Measurements from ENCODE around the gene IGFBP1.

IGFBP1 gene

DNA sequence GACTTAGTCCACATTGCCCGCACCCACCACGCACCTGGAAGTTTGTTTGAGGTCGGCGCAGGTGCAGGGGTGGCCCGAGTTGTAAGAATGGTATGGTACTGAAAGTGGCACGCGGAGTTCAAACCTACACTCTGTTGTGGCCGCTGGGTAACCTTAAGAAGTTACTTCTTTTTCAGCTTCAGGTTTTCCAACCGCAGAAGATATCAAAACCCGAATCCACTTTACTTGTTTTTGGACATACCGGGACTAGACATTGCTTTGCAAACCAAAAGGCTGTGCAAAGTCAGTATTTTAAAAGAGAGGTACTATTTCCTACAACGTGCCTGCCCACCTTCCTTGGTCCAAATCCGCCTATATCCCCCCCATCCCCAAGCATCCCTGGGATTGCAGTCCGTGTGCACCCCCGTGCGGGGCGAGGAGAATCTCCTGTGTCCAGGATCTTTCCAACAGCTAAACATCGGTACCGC, 31.7 kb downstream of the IGFBP1 start:
- in situ Hi-C loops (cut with HindIII; ENCODE audit: low pct_unique_long_range_greater_than_20kb, low sequenced_read_pairs) = no loop called here
- DNase-seq (ENCODE audit: low read depth in 1 of 2, low spot score in 1 of 2) = no peak
- TF ChIP-seq JUND (IDR thresholded peaks at IDR 0.05; ENCODE audit: low read depth) = no peak

DNA sequence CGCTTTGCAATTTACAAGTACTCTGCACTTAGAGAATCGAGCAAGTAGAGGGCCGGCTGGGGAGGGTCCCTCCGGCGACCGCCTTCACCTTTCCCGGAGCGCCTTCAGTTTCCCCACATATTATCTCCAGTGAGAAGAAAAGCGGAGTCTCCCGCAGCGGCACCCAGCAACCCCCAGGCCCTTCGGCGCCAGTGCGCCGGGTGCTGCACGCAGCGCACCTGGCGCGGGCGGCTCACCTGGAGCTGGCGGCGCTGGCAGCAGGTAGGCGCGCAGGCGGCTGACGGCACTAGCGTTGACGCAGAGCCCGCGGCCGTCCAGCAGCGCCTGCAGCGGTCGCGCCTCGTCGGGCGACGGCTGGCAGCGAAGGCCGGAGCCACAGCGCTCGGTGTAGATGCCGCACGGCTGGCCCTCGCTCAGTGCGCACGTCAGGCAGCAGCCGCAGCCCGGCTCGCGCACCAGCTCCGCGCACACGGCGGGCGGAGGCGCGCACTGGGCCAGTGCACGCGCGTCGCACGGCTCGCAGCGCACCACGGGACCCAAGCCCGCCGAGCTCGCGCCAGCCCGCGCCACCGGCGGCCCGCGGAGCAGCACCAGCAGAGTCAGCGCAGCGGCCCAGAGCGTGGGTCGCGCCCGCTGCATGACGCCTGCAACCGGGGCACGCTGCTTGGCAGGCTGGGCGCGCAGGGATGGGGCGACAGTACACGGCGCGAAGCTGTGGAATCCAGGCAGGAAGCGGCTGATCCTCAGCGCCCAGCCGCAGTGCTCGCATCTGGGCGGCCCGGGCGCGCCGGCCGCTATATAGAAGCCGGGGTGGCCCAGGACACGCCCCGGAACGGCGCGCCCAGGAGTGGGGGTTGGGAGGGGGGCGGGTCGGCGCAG, 32.5 kb downstream of the IGFBP1 start, which contains the start of gene IGFBP3:
Gene IGFBP3 (minus strand): TSS at position 771 of the 879 bp plus-strand sequence. CDS start 132 bp downstream, at position 639.
- no peak for TF ChIP-seq JUND (IDR thresholded peaks at IDR 0.05; ENCODE audit: low read depth)
- peak; percentile 73 to 77 for DNase-seq (ENCODE audit: low read depth in 1 of 2, low spot score in 1 of 2)
- in situ Hi-C loops (cut with HindIII; ENCODE audit: low pct_unique_long_range_greater_than_20kb, low sequenced_read_pairs) = no loop called here

DNA sequence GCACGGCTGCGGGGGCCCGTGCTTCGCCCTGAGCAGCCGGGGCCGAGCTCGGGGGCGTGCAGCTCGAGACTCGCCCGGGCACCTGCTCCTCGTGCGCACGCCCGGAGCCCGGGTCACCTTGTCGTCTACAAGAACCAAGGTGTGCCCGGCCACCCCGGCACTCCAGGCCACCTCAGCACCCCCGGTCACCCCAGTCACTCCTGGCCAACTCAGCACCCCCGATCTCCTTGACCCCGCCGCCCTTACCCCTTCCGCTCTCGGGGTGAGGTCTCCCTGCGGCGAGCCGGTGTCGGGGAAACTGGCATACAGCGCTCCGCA, 33.1 kb downstream of the IGFBP1 start:
- in situ Hi-C loops (cut with HindIII; ENCODE audit: low pct_unique_long_range_greater_than_20kb, low sequenced_read_pairs) = no loop called here
- TF ChIP-seq JUND (IDR thresholded peaks at IDR 0.05; ENCODE audit: low read depth) = no peak
- DNase-seq (ENCODE audit: low read depth in 1 of 2, low spot score in 1 of 2) = no peak

DNA sequence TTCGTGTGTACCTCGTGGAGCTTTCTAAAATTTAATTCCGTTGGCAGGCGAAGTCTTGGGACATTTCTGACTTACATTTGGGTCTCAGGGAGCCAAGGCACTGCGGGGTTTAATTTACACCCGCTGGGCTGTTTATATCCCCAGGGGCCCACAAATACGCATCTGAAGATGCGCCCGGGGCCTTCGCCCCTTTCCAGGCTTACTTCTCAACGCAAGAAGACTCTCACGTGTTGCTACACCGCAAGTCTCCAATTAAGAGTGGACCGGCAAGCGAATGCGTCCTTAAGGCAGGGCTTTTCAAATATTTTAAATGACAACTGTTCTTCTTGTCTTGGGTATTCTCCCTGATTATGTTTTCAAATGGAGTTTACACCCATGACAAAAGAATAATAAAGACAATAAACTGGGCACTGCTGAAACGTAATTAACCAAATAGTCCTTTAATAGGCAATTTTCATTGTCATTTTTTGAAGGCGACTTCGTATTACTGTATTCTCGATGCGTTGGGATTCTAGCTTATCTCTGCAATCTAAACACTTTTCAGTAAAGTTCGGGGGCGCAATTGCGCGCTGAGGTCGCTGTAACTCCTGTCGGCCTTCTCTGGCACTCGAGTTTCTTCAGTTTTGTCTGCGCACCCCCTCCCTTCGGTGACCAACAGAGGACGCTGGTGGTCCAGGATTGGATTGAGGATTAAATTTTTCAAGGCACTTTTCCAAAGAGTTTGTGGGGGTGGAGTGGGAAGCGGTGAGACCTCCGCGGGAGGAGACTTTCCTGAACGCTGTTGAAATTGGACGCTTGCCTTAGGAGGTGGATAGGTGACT, 33.6 kb downstream of the IGFBP1 start:
- TF ChIP-seq JUND (IDR thresholded peaks at IDR 0.05; ENCODE audit: low read depth) = no peak
- DNase-seq (ENCODE audit: low read depth in 1 of 2, low spot score in 1 of 2) = peak; percentile 66 to 70
- in situ Hi-C loops (cut with HindIII; ENCODE audit: low pct_unique_long_range_greater_than_20kb, low sequenced_read_pairs) = no loop called here

DNA sequence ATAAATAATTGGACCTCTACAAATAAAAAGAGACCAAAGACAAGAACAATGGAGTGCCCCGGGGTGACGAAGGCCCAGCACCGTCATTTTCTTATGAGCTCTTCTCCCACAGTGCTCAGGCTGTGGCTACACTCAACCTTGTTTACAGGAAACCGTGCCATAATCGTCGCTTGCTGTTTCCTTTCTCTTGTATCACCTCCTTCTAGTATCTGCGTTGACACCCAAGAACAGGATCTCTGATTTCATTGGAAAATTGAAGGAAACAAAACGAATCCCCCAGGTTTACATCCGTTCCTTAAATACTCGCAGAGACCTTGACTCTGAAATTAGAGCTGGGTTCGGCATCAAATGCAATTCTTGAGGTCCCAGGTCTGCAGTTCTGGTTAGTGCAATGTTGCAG, 34.5 kb downstream of the IGFBP1 start:
- DNase-seq (ENCODE audit: low read depth in 1 of 2, low spot score in 1 of 2) = peak in 1 of 2 experiments; percentile 29
- in situ Hi-C loops (cut with HindIII; ENCODE audit: low pct_unique_long_range_greater_than_20kb, low sequenced_read_pairs) = no loop called here
- no peak for TF ChIP-seq JUND (IDR thresholded peaks at IDR 0.05; ENCODE audit: low read depth)

DNA sequence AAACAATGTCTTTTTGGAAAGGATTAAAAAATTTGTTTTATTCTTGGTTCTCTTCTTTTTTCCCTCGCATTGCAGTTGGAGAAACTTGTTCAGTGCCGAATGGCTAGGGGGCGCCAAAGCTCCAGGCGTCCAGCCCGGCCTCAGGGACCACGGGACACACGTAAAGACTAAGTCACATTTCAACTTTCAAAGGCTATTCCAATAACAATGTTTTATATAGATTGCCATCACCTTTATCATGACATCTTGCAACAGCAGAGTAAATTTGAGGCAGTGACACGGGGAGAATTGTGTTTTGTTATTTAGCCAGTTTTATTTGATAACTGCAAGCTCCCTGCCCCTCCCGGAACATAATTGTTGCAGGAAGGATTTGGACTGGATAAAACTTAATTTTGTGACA, 35.0 kb downstream of the IGFBP1 start:
- in situ Hi-C loops (cut with HindIII; ENCODE audit: low pct_unique_long_range_greater_than_20kb, low sequenced_read_pairs) = no loop called here
- peak; percentile 59 to 77 for DNase-seq (ENCODE audit: low read depth in 1 of 2, low spot score in 1 of 2)
- TF ChIP-seq JUND (IDR thresholded peaks at IDR 0.05; ENCODE audit: low read depth) = no peak

DNA sequence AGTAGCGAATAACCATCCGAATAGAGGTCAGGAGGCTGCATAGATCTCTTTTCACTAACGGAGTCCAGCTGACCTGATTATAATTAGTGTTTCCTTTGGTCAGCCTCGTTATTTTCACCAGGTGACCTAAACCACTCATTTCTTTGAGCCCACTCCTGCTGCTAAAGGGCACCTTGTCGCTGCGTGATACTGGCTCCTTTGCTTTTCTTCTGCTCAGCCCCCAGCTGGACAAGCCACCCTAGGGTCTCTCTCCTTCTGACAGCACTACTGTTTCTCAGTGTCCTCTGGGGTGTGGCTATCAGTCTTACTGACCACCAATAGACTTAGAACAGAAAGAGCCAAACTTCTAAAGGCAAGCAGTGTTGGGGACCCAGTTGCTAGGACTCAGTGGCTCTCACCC, 35.5 kb downstream of the IGFBP1 start:
- in situ Hi-C loops (cut with HindIII; ENCODE audit: low pct_unique_long_range_greater_than_20kb, low sequenced_read_pairs) = no loop called here
- no peak for DNase-seq (ENCODE audit: low read depth in 1 of 2, low spot score in 1 of 2)
- no peak for TF ChIP-seq JUND (IDR thresholded peaks at IDR 0.05; ENCODE audit: low read depth)

DNA sequence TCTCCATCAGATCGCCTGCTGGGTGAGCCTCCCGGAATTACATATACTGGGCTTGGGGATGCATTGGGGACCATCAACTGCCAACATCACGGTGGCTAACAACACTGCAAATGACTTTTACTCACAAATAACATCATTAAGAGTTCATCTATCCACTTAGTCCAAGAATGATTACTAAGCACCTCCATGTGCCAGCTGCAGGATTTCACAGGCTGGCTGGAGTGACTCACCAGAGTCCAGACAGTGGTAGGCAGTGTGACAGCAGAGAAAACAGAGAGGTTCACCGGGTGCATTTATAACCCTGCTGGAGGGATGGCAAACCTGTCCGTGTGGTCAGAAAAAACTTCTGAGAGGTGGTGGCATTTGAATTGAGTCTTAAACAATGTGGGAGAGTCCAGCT, 36.0 kb downstream of the IGFBP1 start:
- in situ Hi-C loops (cut with HindIII; ENCODE audit: low pct_unique_long_range_greater_than_20kb, low sequenced_read_pairs) = no loop called here
- no peak for TF ChIP-seq JUND (IDR thresholded peaks at IDR 0.05; ENCODE audit: low read depth)
- DNase-seq (ENCODE audit: low read depth in 1 of 2, low spot score in 1 of 2) = peak in 1 of 2 experiments; percentile 33

DNA sequence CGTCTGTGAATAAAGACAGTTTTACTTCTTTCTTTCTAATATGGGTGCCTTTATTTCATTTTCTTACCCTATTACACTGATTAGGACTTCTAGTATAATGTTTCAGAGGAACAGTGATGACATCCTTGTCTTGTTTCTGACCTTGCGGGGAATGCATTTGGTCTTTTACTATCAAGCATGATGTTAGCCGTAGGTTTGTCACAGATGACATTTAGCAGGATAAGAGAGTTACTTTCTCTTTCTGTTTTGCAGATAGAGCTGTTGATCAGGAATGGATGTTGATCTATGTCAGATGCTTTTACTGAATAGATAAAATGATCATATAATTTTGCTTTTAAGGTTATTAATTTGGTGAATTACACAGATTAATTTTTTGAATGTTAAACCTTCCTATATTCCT, 39.4 kb downstream of the IGFBP1 start:
- no peak for TF ChIP-seq JUND (IDR thresholded peaks at IDR 0.05; ENCODE audit: low read depth)
- in situ Hi-C loops (cut with HindIII; ENCODE audit: low pct_unique_long_range_greater_than_20kb, low sequenced_read_pairs) = no loop called here
- no peak for DNase-seq (ENCODE audit: low read depth in 1 of 2, low spot score in 1 of 2)

DNA sequence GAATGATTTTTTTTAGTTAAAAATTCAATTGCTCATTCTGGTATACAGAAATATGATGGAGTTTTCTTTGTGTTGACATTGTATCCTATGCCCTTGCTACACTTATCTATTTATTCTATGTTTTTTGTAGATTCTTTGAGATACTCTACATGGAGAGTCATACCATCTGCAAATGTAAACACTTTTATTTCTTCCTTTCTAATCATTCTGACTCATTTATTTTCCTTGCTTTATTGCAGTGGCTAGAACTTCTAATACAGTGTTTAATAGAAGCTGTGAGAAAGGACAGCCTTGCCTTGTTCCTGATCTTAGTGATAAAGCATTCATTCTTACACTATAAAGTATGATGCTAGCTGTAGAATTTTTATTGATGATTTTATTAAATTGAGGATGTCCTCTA, 42.7 kb downstream of the IGFBP1 start:
- in situ Hi-C loops (cut with HindIII; ENCODE audit: low pct_unique_long_range_greater_than_20kb, low sequenced_read_pairs) = no loop called here
- TF ChIP-seq JUND (IDR thresholded peaks at IDR 0.05; ENCODE audit: low read depth) = no peak
- DNase-seq (ENCODE audit: low read depth in 1 of 2, low spot score in 1 of 2) = no peak

DNA sequence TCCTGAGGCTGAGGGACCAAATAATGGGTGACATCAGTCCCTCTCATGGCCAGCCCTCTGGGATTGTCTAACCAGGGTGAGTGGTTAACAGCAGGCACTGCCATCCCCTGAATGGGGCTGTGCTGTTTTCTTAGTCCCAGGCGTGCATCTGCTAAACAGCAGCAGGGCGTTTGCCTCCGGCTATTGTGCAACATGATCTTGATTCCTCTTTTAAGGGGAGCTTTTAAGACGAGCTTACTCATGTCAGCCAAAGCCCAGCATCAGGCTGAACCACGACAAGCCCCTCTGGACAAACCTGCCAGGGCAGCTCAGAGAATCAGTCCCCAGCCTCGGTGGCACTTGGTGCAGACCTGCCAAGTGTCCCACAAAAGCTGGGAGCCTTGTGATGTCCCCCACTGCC, 49.0 kb downstream of the IGFBP1 start:
- no peak for DNase-seq (ENCODE audit: low read depth in 1 of 2, low spot score in 1 of 2)
- TF ChIP-seq JUND (IDR thresholded peaks at IDR 0.05; ENCODE audit: low read depth) = no peak
- in situ Hi-C loops (cut with HindIII; ENCODE audit: low pct_unique_long_range_greater_than_20kb, low sequenced_read_pairs) = no loop called here

DNA sequence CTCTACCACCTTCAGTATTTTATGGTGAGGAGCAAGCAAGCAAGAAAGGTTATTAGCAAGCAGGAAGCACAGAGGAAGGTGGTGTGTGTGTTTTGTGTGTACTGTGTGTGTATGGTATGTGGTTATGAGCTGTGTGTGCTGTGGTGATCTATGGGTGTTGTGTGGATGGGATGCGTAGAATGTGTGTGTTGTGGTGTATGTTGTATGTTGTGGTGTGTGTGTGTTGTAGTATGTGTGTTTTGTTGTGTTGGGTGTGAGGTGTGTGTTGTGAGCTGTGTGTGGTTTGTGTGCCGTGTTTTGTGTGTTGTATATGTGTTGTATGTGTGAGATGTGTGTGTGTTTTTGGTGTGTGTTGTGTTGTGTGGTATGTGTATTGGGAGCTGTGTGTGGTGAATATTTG, 49.6 kb downstream of the IGFBP1 start:
- no peak for DNase-seq (ENCODE audit: low read depth in 1 of 2, low spot score in 1 of 2)
- no peak for TF ChIP-seq JUND (IDR thresholded peaks at IDR 0.05; ENCODE audit: low read depth)
- in situ Hi-C loops (cut with HindIII; ENCODE audit: low pct_unique_long_range_greater_than_20kb, low sequenced_read_pairs) = no loop called here
